HepG2 (cell line): ENCODE measurements around the gene COA3. TPM values are rescaled to one million over a fixed set of nuclear protein-coding genes. Genes with fewer than 3 reads are reported as not detected.
A peak's percentile ranks its signal among the peaks of the same experiment; 100 is the strongest.

Experiments
- BRCA1 ChIP-seq: sonication (generic); formaldehyde crosslinking; IDR thresholded peaks from 2 replicates; pipeline ENCODE4 v1.4.0; 2020; ENCODE audit warnings: missing genetic modification reagents
- KMT2B ChIP-seq: IDR thresholded peaks from 2 replicates; pipeline ENCODE4 v1.6.1; 2016; ENCODE audit warnings: missing genetic modification reagents, missing compliant biosample characterization
- RFX5 ChIP-seq: IDR thresholded peaks from 2 replicates; pipeline ENCODE4 v1.6.1; 2011; ENCODE audit warnings: low read depth, low read length, improper control_type of control experiment
- RNF219 ChIP-seq: sonication (generic); formaldehyde crosslinking; IDR thresholded peaks from 2 replicates; pipeline ENCODE4 v1.5.0; 2020; ENCODE audit warnings: mild to moderate bottlenecking, missing genetic modification reagents
- SIX4 ChIP-seq: sonication (generic); formaldehyde crosslinking; IDR thresholded peaks from 2 replicates; pipeline ENCODE4 v1.4.0; 2020; ENCODE audit warnings: missing genetic modification reagents
- STAT5B ChIP-seq: sonication (generic); formaldehyde crosslinking; IDR thresholded peaks from 2 replicates; pipeline ENCODE4 v1.4.0; 2020; ENCODE audit warnings: missing genetic modification reagents
- ZFP41 ChIP-seq: sonication (generic); formaldehyde crosslinking; IDR thresholded peaks from 2 replicates; pipeline ENCODE4 v1.4.0; 2020; ENCODE audit warnings: mild to moderate bottlenecking, missing genetic modification reagents, borderline replicate concordance
- ZNF10 ChIP-seq: sonication (generic); formaldehyde crosslinking; IDR thresholded peaks from 2 replicates; pipeline ENCODE4 v1.4.0; 2020; ENCODE audit warnings: mild to moderate bottlenecking, low read depth, missing genetic modification reagents, borderline replicate concordance
- ZNF143 ChIP-seq: sonication (generic); formaldehyde crosslinking; IDR thresholded peaks from 2 replicates; pipeline ENCODE4 v1.4.0; 2020; ENCODE audit warnings: missing genetic modification reagents
- ZNF207 ChIP-seq: fragments of 450-650 bp; IDR thresholded peaks from 2 replicates; pipeline ENCODE4 v1.6.1; 2016; ENCODE audit warnings: antibody characterized with exemption, borderline replicate concordance
- ZNF34 ChIP-seq: sonication (generic); formaldehyde crosslinking; IDR thresholded peaks from 2 replicates; pipeline ENCODE4 v1.4.0; 2020; ENCODE audit warnings: mild to moderate bottlenecking, missing genetic modification reagents, borderline replicate concordance
- ZNF44 ChIP-seq: sonication (generic); formaldehyde crosslinking; IDR thresholded peaks from 2 replicates; pipeline ENCODE4 v1.5.1; 2020; ENCODE audit warnings: mild to moderate bottlenecking, missing genetic modification reagents
- ZNF501 ChIP-seq: sonication (generic); formaldehyde crosslinking; IDR thresholded peaks from 2 replicates; pipeline ENCODE4 v1.5.1; 2020; ENCODE audit warnings: mild to moderate bottlenecking, moderate library complexity, missing genetic modification reagents
- ZNF549 ChIP-seq: sonication (generic); formaldehyde crosslinking; IDR thresholded peaks from 2 replicates; pipeline ENCODE4 v1.5.0; 2020; ENCODE audit warnings: missing genetic modification reagents
- ZNF747 ChIP-seq: sonication (generic); formaldehyde crosslinking; IDR thresholded peaks from 2 replicates; pipeline ENCODE4 v1.8.1; 2023; ENCODE audit warnings: missing genetic modification reagents, mild to moderate bottlenecking, borderline replicate concordance
- ZSCAN22 ChIP-seq: sonication (generic); formaldehyde crosslinking; IDR thresholded peaks from 2 replicates; pipeline ENCODE4 v1.4.0; 2020; ENCODE audit warnings: mild to moderate bottlenecking, missing genetic modification reagents
- polyA plus RNA-seq, 8 experiments: library from polyadenylated mRNA; depleted of rRNA in 3 of 8; stranded (reverse) in 7 of 8; unstranded in 1 of 8; fragments of >200 nt; fragmentation: Illumina TruSeq in 4 of 8; extraction: Trizol in 4 of 8; gene quantifications; 2 replicates each; pipeline versions ENCODE4 v1.2.1 to v1.2.3, GENCODE V29; 2011 to 2016; ENCODE audit warnings: low read depth in 4 of 8, missing spikeins in 1 of 8, mixed read lengths in 1 of 8; ENCODE audit not compliant: insufficient read depth in 1 of 8
- total RNA-seq, 5 experiments: library from RNA; depleted of rRNA; stranded (reverse); fragments of >200 nt; fragmentation: Illumina TruSeq; extraction: Trizol; gene quantifications; 2 replicates each; pipeline ENCODE4 v1.2.3, GENCODE V29; 2016; ENCODE audit warnings: low read depth in 1 of 5
- TF ChIP-seq, protein P1 (sequence below): sonication (generic); formaldehyde crosslinking; IDR thresholded peaks from 2 replicates; pipeline ENCODE4 v1.4.0; 2020; ENCODE audit warnings: missing genetic modification reagents
- TF ChIP-seq, protein P2 (sequence below): IDR thresholded peaks from 2 replicates; pipeline ENCODE4 v1.6.1; 2016; ENCODE audit warnings: control low read depth
- TF ChIP-seq, protein P3 (sequence below): sonication (generic); formaldehyde crosslinking; IDR thresholded peaks from 2 replicates; pipeline ENCODE4 v1.4.0; 2020; ENCODE audit warnings: missing genetic modification reagents, borderline replicate concordance

The COA3 gene
- total and polyA plus RNA-seq, 2 of the 13 experiments (the other 11 are each of a cell fraction or from before 2014, with no cell fraction given), result 133 to 202 TPM

- TF ChIP-seq, protein P1, sequence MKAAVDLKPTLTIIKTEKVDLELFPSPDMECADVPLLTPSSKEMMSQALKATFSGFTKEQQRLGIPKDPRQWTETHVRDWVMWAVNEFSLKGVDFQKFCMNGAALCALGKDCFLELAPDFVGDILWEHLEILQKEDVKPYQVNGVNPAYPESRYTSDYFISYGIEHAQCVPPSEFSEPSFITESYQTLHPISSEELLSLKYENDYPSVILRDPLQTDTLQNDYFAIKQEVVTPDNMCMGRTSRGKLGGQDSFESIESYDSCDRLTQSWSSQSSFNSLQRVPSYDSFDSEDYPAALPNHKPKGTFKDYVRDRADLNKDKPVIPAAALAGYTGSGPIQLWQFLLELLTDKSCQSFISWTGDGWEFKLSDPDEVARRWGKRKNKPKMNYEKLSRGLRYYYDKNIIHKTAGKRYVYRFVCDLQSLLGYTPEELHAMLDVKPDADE (CRISPR knock-in tag), result no peak
- TF ChIP-seq STAT5B (CRISPR knock-in tag) (no peak), ZNF10 (CRISPR knock-in tag) (no peak), ZNF747 (CRISPR knock-in tag) (no peak; the same call in 1 of the 2 replicates), KMT2B (CRISPR knock-in tag) (peak; percentile 17; the same call in 1 of the 2 replicates), ZNF207 (no peak), ZNF44 (CRISPR knock-in tag) (no peak), ZFP41 (CRISPR knock-in tag) (no peak), BRCA1 (CRISPR knock-in tag) (no peak), ZNF143 (no peak), ZNF34 (CRISPR knock-in tag) (no peak; the same call in 1 of the 2 replicates), ZSCAN22 (CRISPR knock-in tag) (no peak; the same call in 1 of the 2 replicates), SIX4 (CRISPR knock-in tag) (no peak; the same call in 1 of the 2 replicates), ZNF501 (CRISPR knock-in tag) (peak; percentile 76), RFX5 (no peak), ZNF549 (no peak), RNF219 (CRISPR knock-in tag) (peak; percentile 18; the same call in 1 of the 2 replicates)
- TF ChIP-seq, protein P2, sequence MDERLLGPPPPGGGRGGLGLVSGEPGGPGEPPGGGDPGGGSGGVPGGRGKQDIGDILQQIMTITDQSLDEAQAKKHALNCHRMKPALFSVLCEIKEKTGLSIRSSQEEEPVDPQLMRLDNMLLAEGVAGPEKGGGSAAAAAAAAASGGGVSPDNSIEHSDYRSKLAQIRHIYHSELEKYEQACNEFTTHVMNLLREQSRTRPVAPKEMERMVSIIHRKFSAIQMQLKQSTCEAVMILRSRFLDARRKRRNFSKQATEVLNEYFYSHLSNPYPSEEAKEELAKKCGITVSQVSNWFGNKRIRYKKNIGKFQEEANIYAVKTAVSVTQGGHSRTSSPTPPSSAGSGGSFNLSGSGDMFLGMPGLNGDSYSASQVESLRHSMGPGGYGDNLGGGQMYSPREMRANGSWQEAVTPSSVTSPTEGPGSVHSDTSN (CRISPR knock-in tag), result 0 out of 2 replicates have a peak, but pooled peaks have one; percentile 4
- TF ChIP-seq, protein P3, sequence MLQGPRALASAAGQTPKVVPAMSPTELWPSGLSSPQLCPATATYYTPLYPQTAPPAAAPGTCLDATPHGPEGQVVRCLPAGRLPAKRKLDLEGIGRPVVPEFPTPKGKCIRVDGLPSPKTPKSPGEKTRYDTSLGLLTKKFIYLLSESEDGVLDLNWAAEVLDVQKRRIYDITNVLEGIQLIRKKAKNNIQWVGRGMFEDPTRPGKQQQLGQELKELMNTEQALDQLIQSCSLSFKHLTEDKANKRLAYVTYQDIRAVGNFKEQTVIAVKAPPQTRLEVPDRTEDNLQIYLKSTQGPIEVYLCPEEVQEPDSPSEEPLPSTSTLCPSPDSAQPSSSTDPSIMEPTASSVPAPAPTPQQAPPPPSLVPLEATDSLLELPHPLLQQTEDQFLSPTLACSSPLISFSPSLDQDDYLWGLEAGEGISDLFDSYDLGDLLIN (CRISPR knock-in tag), result 0 out of 2 replicates have a peak, but pooled peaks have one; percentile 50
These were observed 18.3 kb downstream of the COA3 start, which contains the start of gene WNK4 (continued) for GRCh38 chr17:42779936-42780850.
